A549 (cell line): Measurements from ENCODE around the gene KIF5C.

Experiments
- BCL3 ChIP-seq: fragments of >200 bp; sonication (Bioruptor Twin); formaldehyde crosslinking; IDR thresholded peaks from 3 replicates; pipeline ENCODE4 v1.6.1; 2016
- BHLHE40 ChIP-seq: IDR thresholded peaks from 2 replicates; pipeline ENCODE4 v1.6.1; 2012; ENCODE audit warnings: low read depth, low read length, inconsistent platforms
- GATA3 ChIP-seq: IDR thresholded peaks from 2 replicates; pipeline ENCODE4 v1.6.1; 2012; ENCODE audit warnings: borderline replicate concordance
- MYC ChIP-seq: IDR thresholded peaks from 2 replicates; pipeline ENCODE4 v1.6.1; 2012; ENCODE audit warnings: mild to moderate bottlenecking, inconsistent platforms, low read length, improper control_type of control experiment, borderline replicate concordance
- POLR2A ChIP-seq: IDR thresholded peaks from 2 replicates; pipeline ENCODE4 v1.6.1; 2012; ENCODE audit warnings: mild to moderate bottlenecking, low read length
- RAD21 ChIP-seq, 2 experiments: fragments of >200 bp in 1 of 2; sonication (Bioruptor Twin) in 1 of 2; formaldehyde crosslinking in 1 of 2; IDR thresholded peaks in 1 of 2; conservative IDR thresholded peaks in 1 of 2; 2 replicates in 1 of 2; 3 replicates in 1 of 2; pipeline ENCODE4 v1.6.1; 2012 to 2018; ENCODE audit warnings: inconsistent platforms in 1 of 2
- TP53 ChIP-seq: fragments of 250-450 bp; sonication (Bioruptor Pico); IDR thresholded peaks from 2 replicates; pipeline ENCODE4 v1.5.0; 2021; ENCODE audit warnings: mild to moderate bottlenecking, moderate library complexity
- ZNF302 ChIP-seq: fragments of 250-450 bp; sonication (Bioruptor Pico); IDR thresholded peaks from 2 replicates; pipeline ENCODE4 v1.9.0; 2021; ENCODE audit warnings: inconsistent platforms, mild to moderate bottlenecking, moderate library complexity
- TF ChIP-seq, protein P1 (sequence below): fragments of >200 bp; sonication (Bioruptor Twin); formaldehyde crosslinking; IDR thresholded peaks from 3 replicates; pipeline ENCODE4 v1.5.1; 2016
- TF ChIP-seq, protein P2 (sequence below): fragments of 250-450 bp; sonication (Bioruptor Pico); IDR thresholded peaks from 2 replicates; pipeline ENCODE4 v1.5.0; 2020; ENCODE audit warnings: low read depth, mild to moderate bottlenecking, moderate library complexity
- TF ChIP-seq, protein P3 (sequence below): fragments of 450-650 bp; IDR thresholded peaks from 2 replicates; pipeline ENCODE4 v1.6.1; 2014; ENCODE audit warnings: antibody characterized with exemption

DNA sequence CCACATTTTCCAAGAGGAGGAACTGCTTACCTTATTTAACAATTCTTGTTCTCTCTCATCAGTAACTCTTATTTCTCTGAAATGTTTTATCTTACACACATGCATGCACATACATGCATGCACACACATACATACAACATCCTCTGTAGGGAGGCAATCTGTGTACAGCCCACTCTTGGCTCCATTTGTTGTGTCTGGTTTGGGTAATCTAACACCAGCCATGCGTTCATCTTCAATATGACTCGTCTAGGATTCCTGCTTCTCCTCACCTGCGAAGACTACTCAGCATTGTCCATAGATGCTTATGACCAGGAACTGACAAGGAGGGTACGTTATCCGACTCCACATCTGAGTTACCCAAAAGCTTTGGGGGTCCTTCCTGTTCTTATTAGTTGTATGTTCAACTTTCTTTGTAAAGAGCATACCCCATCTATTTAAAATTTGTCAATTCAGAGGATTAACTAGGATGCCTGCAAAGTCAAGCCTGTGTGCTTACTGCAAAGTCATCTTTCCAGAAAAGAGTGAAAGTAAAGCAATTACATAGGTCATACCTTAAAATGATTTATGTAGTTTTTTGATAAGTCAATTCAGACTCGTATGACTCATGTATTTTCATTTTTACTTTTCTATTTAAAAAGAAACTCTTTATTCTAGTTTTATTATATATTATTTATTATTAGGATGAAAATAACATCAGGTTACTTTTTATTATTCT is 181.7 kb downstream of the KIF5C start:
- TF ChIP-seq, protein P1, sequence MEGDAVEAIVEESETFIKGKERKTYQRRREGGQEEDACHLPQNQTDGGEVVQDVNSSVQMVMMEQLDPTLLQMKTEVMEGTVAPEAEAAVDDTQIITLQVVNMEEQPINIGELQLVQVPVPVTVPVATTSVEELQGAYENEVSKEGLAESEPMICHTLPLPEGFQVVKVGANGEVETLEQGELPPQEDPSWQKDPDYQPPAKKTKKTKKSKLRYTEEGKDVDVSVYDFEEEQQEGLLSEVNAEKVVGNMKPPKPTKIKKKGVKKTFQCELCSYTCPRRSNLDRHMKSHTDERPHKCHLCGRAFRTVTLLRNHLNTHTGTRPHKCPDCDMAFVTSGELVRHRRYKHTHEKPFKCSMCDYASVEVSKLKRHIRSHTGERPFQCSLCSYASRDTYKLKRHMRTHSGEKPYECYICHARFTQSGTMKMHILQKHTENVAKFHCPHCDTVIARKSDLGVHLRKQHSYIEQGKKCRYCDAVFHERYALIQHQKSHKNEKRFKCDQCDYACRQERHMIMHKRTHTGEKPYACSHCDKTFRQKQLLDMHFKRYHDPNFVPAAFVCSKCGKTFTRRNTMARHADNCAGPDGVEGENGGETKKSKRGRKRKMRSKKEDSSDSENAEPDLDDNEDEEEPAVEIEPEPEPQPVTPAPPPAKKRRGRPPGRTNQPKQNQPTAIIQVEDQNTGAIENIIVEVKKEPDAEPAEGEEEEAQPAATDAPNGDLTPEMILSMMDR = no peak
- no peak for TF ChIP-seq TP53 (CRISPR knock-in tag)
- no peak for TF ChIP-seq BHLHE40
- TF ChIP-seq, protein P2, sequence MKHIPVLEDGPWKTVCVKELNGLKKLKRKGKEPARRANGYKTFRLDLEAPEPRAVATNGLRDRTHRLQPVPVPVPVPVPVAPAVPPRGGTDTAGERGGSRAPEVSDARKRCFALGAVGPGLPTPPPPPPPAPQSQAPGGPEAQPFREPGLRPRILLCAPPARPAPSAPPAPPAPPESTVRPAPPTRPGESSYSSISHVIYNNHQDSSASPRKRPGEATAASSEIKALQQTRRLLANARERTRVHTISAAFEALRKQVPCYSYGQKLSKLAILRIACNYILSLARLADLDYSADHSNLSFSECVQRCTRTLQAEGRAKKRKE = no peak
- TF ChIP-seq BCL3 = no peak
- TF ChIP-seq RAD21 (conservative IDR thresholded peaks at IDR 0.05 in 1 of 2, IDR thresholded peaks at IDR 0.05 in 1 of 2) = no peak
- no peak for TF ChIP-seq POLR2A
- no peak for TF ChIP-seq GATA3
- TF ChIP-seq ZNF302 = no peak
- TF ChIP-seq, protein P3, sequence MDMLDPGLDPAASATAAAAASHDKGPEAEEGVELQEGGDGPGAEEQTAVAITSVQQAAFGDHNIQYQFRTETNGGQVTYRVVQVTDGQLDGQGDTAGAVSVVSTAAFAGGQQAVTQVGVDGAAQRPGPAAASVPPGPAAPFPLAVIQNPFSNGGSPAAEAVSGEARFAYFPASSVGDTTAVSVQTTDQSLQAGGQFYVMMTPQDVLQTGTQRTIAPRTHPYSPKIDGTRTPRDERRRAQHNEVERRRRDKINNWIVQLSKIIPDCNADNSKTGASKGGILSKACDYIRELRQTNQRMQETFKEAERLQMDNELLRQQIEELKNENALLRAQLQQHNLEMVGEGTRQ = no peak
- TF ChIP-seq MYC = no peak
